ENCODE measurements around the gene PLCH1. TPM values are rescaled to one million over a fixed set of nuclear protein-coding genes. Genes with fewer than 3 reads are reported as not detected.

Gene PLCH1
- total RNA-seq, 1 experiment from 2014 or later = 1.4 TPM

GRCh38 chr3:155661042-155661441 lies 83.8 kb downstream of the PLCH1 start:
- no peak overlapping the region for H3K4me3 ChIP-seq
- intact Hi-C loops (cut with micrococcal nuclease; ENCODE audit: unreplicated experiment) = no loop called here

GRCh38 chr3:155658671-155659261 lies 86.1 kb downstream of the PLCH1 start:
- TF ChIP-seq CTCF (conservative IDR thresholded peaks at IDR 0.05) (no peak), EZH2 (IDR thresholded peaks at IDR 0.05; ENCODE audit: low read depth) (no peak)
- peaks cover 9% of the 10 kb centered on the region for H3K9me2 ChIP-seq (ENCODE audit: insufficient read depth)
- no peaks in the 10 kb centered on the region for H3K9me3 ChIP-seq (ENCODE audit: insufficient read depth, low read depth)
- intact Hi-C loops (cut with micrococcal nuclease; ENCODE audit: unreplicated experiment) = no loop called here
- H3K79me2 ChIP-seq (ENCODE audit: low read depth) = no peaks in the 10 kb centered on the region
- DNase-seq = no peak
- no peaks in the 10 kb centered on the region for H3F3A ChIP-seq (ENCODE audit: insufficient read depth, low read depth)
- ChIA-PET CTCF (no interaction called here), POLR2A (ENCODE audit: unreplicated experiment) (interaction anchor here (0.7 kb wide), 1 partner anchor 1654 kb away, joined by 18 read pairs; no protein-coding TSS in a partner anchor)
- H3K36me3 ChIP-seq (ENCODE audit: low read depth) = no peaks in the 10 kb centered on the region
- no peak overlapping the region for H2AFZ ChIP-seq
- H3K27ac ChIP-seq = no peak overlapping the region
- H3K4me2 ChIP-seq = no peak overlapping the region
- no peak overlapping the region for H3K4me3 ChIP-seq
- H3K27me3 ChIP-seq (ENCODE audit: insufficient read depth, low read depth) = no peaks in the 10 kb centered on the region
- no peaks in the 10 kb centered on the region for H4K20me1 ChIP-seq (ENCODE audit: insufficient read depth)
- H3K4me1 ChIP-seq (replicated peaks; ENCODE audit: insufficient read depth) = peaks cover 18% of the 10 kb centered on the region
- BruUV-seq (replicated peaks) = no TSS peak

More at GRCh38 chr3:155661042-155661441, 83.8 kb downstream of the PLCH1 start:
- H3K4me1 ChIP-seq (replicated peaks; ENCODE audit: insufficient read depth) = peaks cover 26% of the 10 kb centered on the region
- H3K36me3 ChIP-seq (ENCODE audit: low read depth) = no peaks in the 10 kb centered on the region
- ChIA-PET CTCF (no interaction called here), POLR2A (ENCODE audit: unreplicated experiment) (no interaction called here)
- no peaks in the 10 kb centered on the region for H3K9me3 ChIP-seq (ENCODE audit: insufficient read depth, low read depth)
- H3K27ac ChIP-seq = peak overlapping the region; percentile 40
- peaks cover 5% of the 10 kb centered on the region; the same call in 1 of the 2 replicates for H3K9me2 ChIP-seq (ENCODE audit: insufficient read depth)
- no peak for DNase-seq
- H4K20me1 ChIP-seq (ENCODE audit: insufficient read depth) = no peaks in the 10 kb centered on the region
- no peaks in the 10 kb centered on the region for H3K27me3 ChIP-seq (ENCODE audit: insufficient read depth, low read depth)
- no TSS peak for BruUV-seq (replicated peaks)
- no peak for TF ChIP-seq EZH2 (IDR thresholded peaks at IDR 0.05; ENCODE audit: low read depth)
- H3K4me2 ChIP-seq = peak overlapping the region; percentile 24; the same call in 1 of the 2 replicates
- H3K79me2 ChIP-seq (ENCODE audit: low read depth) = no peaks in the 10 kb centered on the region
- H3F3A ChIP-seq (ENCODE audit: insufficient read depth, low read depth) = no peaks in the 10 kb centered on the region; the same call in 1 of the 2 replicates
- no peak overlapping the region for H2AFZ ChIP-seq

- no peak for DNase-seq
- peaks cover 14% of the 10 kb centered on the region for H3K9me2 ChIP-seq (ENCODE audit: insufficient read depth)
- POLR2A ChIA-PET (ENCODE audit: unreplicated experiment) = no interaction called here
- no peaks in the 10 kb centered on the region for H4K20me1 ChIP-seq (ENCODE audit: insufficient read depth)
- no peaks in the 10 kb centered on the region for H3F3A ChIP-seq (ENCODE audit: insufficient read depth, low read depth)
- H3K4me2 ChIP-seq = no peak overlapping the region
- no peaks in the 10 kb centered on the region for H3K27me3 ChIP-seq (ENCODE audit: insufficient read depth, low read depth)
- no peaks in the 10 kb centered on the region for H3K9me3 ChIP-seq (ENCODE audit: insufficient read depth, low read depth)
- H3K27ac ChIP-seq = no peak overlapping the region
- TF ChIP-seq EZH2 (IDR thresholded peaks at IDR 0.05; ENCODE audit: low read depth) = no peak
- no peak for TF ChIP-seq CTCF (conservative IDR thresholded peaks at IDR 0.05)
- no TSS peak for BruUV-seq (replicated peaks)
- intact Hi-C loops (cut with micrococcal nuclease; ENCODE audit: unreplicated experiment) = no loop called here
- H3K4me3 ChIP-seq = no peak overlapping the region
- H3K36me3 ChIP-seq (ENCODE audit: low read depth) = no peaks in the 10 kb centered on the region
- H3K4me1 ChIP-seq (replicated peaks; ENCODE audit: insufficient read depth) = peaks cover 18% of the 10 kb centered on the region
- H2AFZ ChIP-seq = no peak overlapping the region
- H3K79me2 ChIP-seq (ENCODE audit: low read depth) = no peaks in the 10 kb centered on the region
- CTCF ChIA-PET = no interaction called here
Measured at GRCh38 chr3:155658006-155658405, 86.9 kb downstream of the PLCH1 start.

GRCh38 chr3:155657161-155657560 lies 87.7 kb downstream of the PLCH1 start:
- CTCF ChIA-PET = interaction anchor here (0.6 kb wide), 2 partner anchors 274 to 276 kb away, joined by 3 to 5 read pairs; no protein-coding TSS in a partner anchor
- POLR2A ChIA-PET (ENCODE audit: unreplicated experiment) = no interaction called here

More at GRCh38 chr3:155657161-155657560, 87.7 kb downstream of the PLCH1 start:
- no peak for DNase-seq
- TF ChIP-seq EZH2 (IDR thresholded peaks at IDR 0.05; ENCODE audit: low read depth) = no peak
- no peak for TF ChIP-seq CTCF (conservative IDR thresholded peaks at IDR 0.05)
- Histone ChIP-seq H3K9me2 (ENCODE audit: insufficient read depth) (peaks cover 14% of the 10 kb centered on the region), H3K27ac (no peak overlapping the region), H3K27me3 (ENCODE audit: insufficient read depth, low read depth) (no peaks in the 10 kb centered on the region), H2AFZ (no peak overlapping the region), H3K4me1 (replicated peaks; ENCODE audit: insufficient read depth) (peaks cover 17% of the 10 kb centered on the region), H4K20me1 (ENCODE audit: insufficient read depth) (no peaks in the 10 kb centered on the region), H3K4me2 (no peak overlapping the region), H3F3A (ENCODE audit: insufficient read depth, low read depth) (no peaks in the 10 kb centered on the region), H3K9me3 (ENCODE audit: insufficient read depth, low read depth) (no peaks in the 10 kb centered on the region), H3K79me2 (ENCODE audit: low read depth) (no peaks in the 10 kb centered on the region), H3K36me3 (ENCODE audit: low read depth) (no peaks in the 10 kb centered on the region), H3K4me3 (no peak overlapping the region)
- no TSS peak for BruUV-seq (replicated peaks)
- intact Hi-C loops (cut with micrococcal nuclease; ENCODE audit: unreplicated experiment) = no loop called here
